Trophoblast cell (in vitro differentiated cells and primary cell): ENCODE data around the gene POLE.

Experiments used
- DNase-seq, 2 donors: peaks; one replicate each; pipeline ENCODE4 v3.0.0-alpha.2; 2016
- H2AFZ ChIP-seq: 2 replicates; pipeline ENCODE4 v1.6.1; 2013; ENCODE audit warnings: low read length, moderate library complexity, mild to moderate bottlenecking; ENCODE audit not compliant: insufficient read depth, poor library complexity
- H2AK5ac ChIP-seq: 2 replicates; pipeline ENCODE4 v1.6.1; 2013; ENCODE audit warnings: mild to moderate bottlenecking, low read length
- H2BK120ac ChIP-seq: 2 replicates; pipeline ENCODE4 v1.6.1; 2013; ENCODE audit warnings: low read length, mild to moderate bottlenecking, moderate library complexity; ENCODE audit not compliant: insufficient read depth, poor library complexity
- H2BK12ac ChIP-seq: 2 replicates; pipeline ENCODE4 v1.6.1; 2013; ENCODE audit warnings: mild to moderate bottlenecking, low read length, moderate library complexity
- H2BK5ac ChIP-seq: 2 replicates; pipeline ENCODE4 v1.6.1; 2013; ENCODE audit warnings: low read length, low read depth, moderate library complexity, mild to moderate bottlenecking; ENCODE audit not compliant: poor library complexity
- H3K14ac ChIP-seq: 2 replicates; pipeline ENCODE4 v1.6.1; 2013; ENCODE audit warnings: mild to moderate bottlenecking, low read length
- H3K18ac ChIP-seq: 2 replicates; pipeline ENCODE4 v1.6.1; 2013; ENCODE audit warnings: mild to moderate bottlenecking, low read length
- H3K23ac ChIP-seq: 2 replicates; pipeline ENCODE4 v1.6.1; 2013; ENCODE audit warnings: low read length
- H3K27ac ChIP-seq: 2 replicates; pipeline ENCODE4 v1.5.1; 2013; ENCODE audit warnings: low read depth, mild to moderate bottlenecking, inconsistent platforms, low read length, moderate library complexity
- H3K27me3 ChIP-seq: 2 replicates; pipeline ENCODE4 v1.6.1; 2013; ENCODE audit warnings: inconsistent platforms, mild to moderate bottlenecking, low read length, moderate library complexity; ENCODE audit not compliant: insufficient read depth
- H3K36me3 ChIP-seq, 2 experiments: 1 replicate in 1 of 2; 2 replicates in 1 of 2; pipeline ENCODE4 v1.6.1; 2013; ENCODE audit warnings: low read length in 2 of 2, mild to moderate bottlenecking in 2 of 2, moderate library complexity in 1 of 2; ENCODE audit not compliant: insufficient read depth in 2 of 2, control insufficient read depth in 1 of 2
- H3K4ac ChIP-seq: 2 replicates; pipeline ENCODE4 v1.6.1; 2013; ENCODE audit warnings: low read depth, mild to moderate bottlenecking, low read length, moderate library complexity
- H3K4me1 ChIP-seq, 2 experiments: 1 replicate in 1 of 2; 2 replicates in 1 of 2; pipeline ENCODE4 v1.6.1; 2013; ENCODE audit warnings: low read length in 2 of 2, mild to moderate bottlenecking in 2 of 2, moderate library complexity in 1 of 2; ENCODE audit not compliant: insufficient read depth in 2 of 2, control insufficient read depth in 1 of 2
- H3K4me2 ChIP-seq: 2 replicates; pipeline ENCODE4 v1.6.1; 2013; ENCODE audit warnings: inconsistent platforms, mild to moderate bottlenecking, low read length, moderate library complexity
- H3K4me3 ChIP-seq: 2 replicates; pipeline ENCODE4 v1.5.1; 2013; ENCODE audit warnings: mild to moderate bottlenecking, low read depth, low read length, inconsistent platforms
- H3K79me1 ChIP-seq: one replicate; pipeline ENCODE4 v1.6.1; 2013; ENCODE audit warnings: low read length
- H3K79me2 ChIP-seq: 2 replicates; pipeline ENCODE4 v1.6.1; 2013; ENCODE audit warnings: low read length, mild to moderate bottlenecking; ENCODE audit not compliant: control insufficient read depth, insufficient read depth, poor library complexity
- H3K9ac ChIP-seq: 2 replicates; pipeline ENCODE4 v1.6.1; 2013; ENCODE audit warnings: mild to moderate bottlenecking, low read length
- H3K9me3 ChIP-seq: 2 replicates; pipeline ENCODE4 v1.6.1; 2013; ENCODE audit warnings: low read depth, mild to moderate bottlenecking, control low read depth, inconsistent platforms, low read length; ENCODE audit not compliant: insufficient read depth
- H4K12ac ChIP-seq: 2 replicates; pipeline ENCODE4 v1.6.1; 2013; ENCODE audit warnings: low read depth, mild to moderate bottlenecking, low read length, moderate library complexity
- H4K8ac ChIP-seq: 2 replicates; pipeline ENCODE4 v1.6.1; 2013; ENCODE audit warnings: low read depth, mild to moderate bottlenecking, low read length, moderate library complexity
- H4K91ac ChIP-seq: one replicate; pipeline ENCODE4 v1.6.1; 2013; ENCODE audit warnings: low read depth, mild to moderate bottlenecking, low read length, moderate library complexity
- WGBS: extraction: QIAGEN DNeasy Blood & Tissue Kit; methylation state at CpG from one replicate; pipeline ENCODE4 v1.1.7; 2013; ENCODE audit warnings: missing lambda C conversion rate; ENCODE audit not compliant: insufficient read length, insufficient coverage; ENCODE audit errors: extremely low coverage; 5-methylcytosine and 5-hydroxymethylcytosine counted together

Gene POLE

DNA sequence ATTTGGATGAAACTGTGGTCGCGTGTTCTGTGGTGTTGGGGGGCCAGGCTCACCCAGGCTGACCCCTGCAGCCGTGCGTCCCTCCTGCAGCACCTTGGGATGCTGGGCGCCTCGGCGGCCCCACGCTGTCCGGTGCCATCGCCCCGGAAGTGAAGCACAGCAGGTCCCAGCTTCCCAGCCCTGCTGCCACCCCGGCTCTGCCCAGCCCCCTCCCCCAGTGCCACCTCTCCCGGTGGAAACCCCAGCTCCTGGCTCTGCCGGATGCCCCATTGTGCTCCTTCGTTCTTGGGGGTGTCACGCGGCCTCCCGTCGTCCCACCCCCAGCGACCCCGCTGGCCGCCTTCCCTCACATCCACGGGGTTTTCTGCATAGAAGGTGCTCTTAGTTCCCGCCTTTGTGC lies 102.0 kb downstream of the POLE start:
- WGBS = no CpG with 5 or more reads among the region's 24 CpGs
- DNase-seq = no peak
- Histone ChIP-seq H4K12ac (no peak overlapping the region), H3K4me2 (no peak overlapping the region), H3K27ac (no peak overlapping the region), H3K9ac (no peak overlapping the region), H3K4me1 (peaks cover 0 to 3% of the 10 kb centered on the region in 2 experiments), H2AFZ (no peak overlapping the region), H3K4ac (no peak overlapping the region), H3K18ac (no peak overlapping the region), H3K36me3 (peaks cover 8 to 9% of the 10 kb centered on the region in 2 experiments), H4K8ac (no peak overlapping the region), H3K4me3 (peak overlapping the region; percentile 21), H3K14ac (no peak overlapping the region), H3K27me3 (peaks cover 33% of the 10 kb centered on the region), H2BK120ac (no peak overlapping the region), H2BK5ac (no peak overlapping the region), H2BK12ac (no peak overlapping the region), H3K9me3 (peaks cover 14% of the 10 kb centered on the region), H2AK5ac (no peak overlapping the region), H3K23ac (no peak overlapping the region), H4K91ac (no peak overlapping the region), H3K79me1 (no peaks in the 10 kb centered on the region), H3K79me2 (no peaks in the 10 kb centered on the region)

DNA sequence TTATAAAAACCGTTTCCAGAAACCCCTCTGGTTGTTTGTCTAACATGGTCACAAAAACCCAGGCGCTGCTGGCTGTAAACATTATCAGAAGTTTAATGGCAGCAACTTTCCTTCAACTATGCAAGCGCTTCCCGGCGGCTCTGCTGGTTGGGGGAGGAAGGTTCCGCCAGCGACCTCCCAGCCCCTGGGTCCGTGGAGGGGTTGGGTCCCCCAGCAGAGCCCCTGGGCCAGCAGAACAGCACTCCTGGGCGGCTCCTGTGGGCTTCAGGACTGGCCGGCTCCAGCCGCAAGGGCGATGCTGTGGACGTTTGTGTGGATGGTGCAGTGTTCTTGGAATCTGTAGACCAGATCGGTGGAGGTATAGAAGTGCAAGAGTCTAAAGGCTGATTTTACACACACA lies 102.7 kb downstream of the POLE start:
- H2AFZ ChIP-seq = no peak overlapping the region
- no peak overlapping the region for H3K4me2 ChIP-seq
- no peak overlapping the region for H2AK5ac ChIP-seq
- no peak overlapping the region for H3K4ac ChIP-seq
- H2BK12ac ChIP-seq = no peak overlapping the region
- H4K8ac ChIP-seq = no peak overlapping the region
- no peak overlapping the region for H3K18ac ChIP-seq
- peaks cover 12% of the 10 kb centered on the region for H3K9me3 ChIP-seq
- no peak overlapping the region for H3K27ac ChIP-seq
- peaks cover 33% of the 10 kb centered on the region for H3K27me3 ChIP-seq
- no peak overlapping the region for H2BK5ac ChIP-seq
- H3K23ac ChIP-seq = no peak overlapping the region
- no peak overlapping the region for H2BK120ac ChIP-seq
- H3K4me3 ChIP-seq = no peak overlapping the region
- H3K36me3 ChIP-seq = peaks cover 9 to 10% of the 10 kb centered on the region in 2 experiments
- DNase-seq = no peak
- H4K12ac ChIP-seq = no peak overlapping the region
- H3K79me2 ChIP-seq = no peaks in the 10 kb centered on the region
- no peak overlapping the region for H4K91ac ChIP-seq
- no peak overlapping the region for H3K14ac ChIP-seq
- no CpG with 5 or more reads among the region's 14 CpGs for WGBS
- peaks cover 0 to 3% of the 10 kb centered on the region in 2 experiments for H3K4me1 ChIP-seq
- no peaks in the 10 kb centered on the region for H3K79me1 ChIP-seq
- H3K9ac ChIP-seq = no peak overlapping the region

- no peak overlapping the region for H3K23ac ChIP-seq
- H2BK12ac ChIP-seq = no peak overlapping the region
- no peak overlapping the region for H3K4me3 ChIP-seq
- no peak overlapping the region for H2AK5ac ChIP-seq
- H3K27ac ChIP-seq = no peak overlapping the region
- peaks cover 31% of the 10 kb centered on the region for H3K27me3 ChIP-seq
- H3K14ac ChIP-seq = no peak overlapping the region
- H4K8ac ChIP-seq = no peak overlapping the region
- peaks cover 7% of the 10 kb centered on the region for H3K9me3 ChIP-seq
- DNase-seq = peak in 1 of 2 donors; percentile 23
- no peak overlapping the region for H3K9ac ChIP-seq
- no peak overlapping the region for H2BK5ac ChIP-seq
- no peak overlapping the region for H3K4ac ChIP-seq
- H3K79me2 ChIP-seq = no peaks in the 10 kb centered on the region
- H3K36me3 ChIP-seq = peaks cover 9 to 13% of the 10 kb centered on the region in 2 experiments
- no peak overlapping the region for H2AFZ ChIP-seq
- no peak overlapping the region for H2BK120ac ChIP-seq
- H3K4me1 ChIP-seq = peaks cover 0 to 3% of the 10 kb centered on the region in 2 experiments
- no peak overlapping the region for H3K4me2 ChIP-seq
- H4K91ac ChIP-seq = no peak overlapping the region
- no peak overlapping the region for H3K18ac ChIP-seq
- no peak overlapping the region for H4K12ac ChIP-seq
- no peaks in the 10 kb centered on the region for H3K79me1 ChIP-seq
- no CpG with 5 or more reads among the region's 29 CpGs for WGBS
Measured at GRCh38 chr12:132583736-132584135, 103.4 kb downstream of the POLE start.

DNA sequence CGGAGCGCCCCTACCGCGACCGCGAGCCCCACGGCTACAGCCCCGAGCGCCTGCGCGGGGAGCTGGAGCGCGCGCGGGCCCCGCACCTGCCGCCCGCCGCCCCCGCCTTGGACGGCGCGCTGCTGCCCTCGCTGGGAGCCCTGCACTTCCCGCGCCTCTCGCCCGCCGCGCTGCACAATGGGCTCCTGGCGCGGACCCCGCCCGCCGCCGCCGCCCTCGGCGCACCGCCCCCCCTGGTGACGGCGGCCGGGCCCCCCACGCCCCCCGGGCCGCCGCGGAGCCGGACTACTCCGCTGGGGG lies 103.8 kb downstream of the POLE start:
- H2BK120ac ChIP-seq = no peak overlapping the region
- H3K9ac ChIP-seq = no peak overlapping the region
- H2BK5ac ChIP-seq = no peak overlapping the region
- peaks cover 28% of the 10 kb centered on the region for H3K27me3 ChIP-seq
- H3K4ac ChIP-seq = no peak overlapping the region
- H2AFZ ChIP-seq = no peak overlapping the region
- WGBS = no CpG with 5 or more reads among the region's 50 CpGs
- no peak overlapping the region for H4K12ac ChIP-seq
- no peak overlapping the region for H4K8ac ChIP-seq
- H3K79me1 ChIP-seq = no peaks in the 10 kb centered on the region
- peaks cover 0 to 3% of the 10 kb centered on the region in 2 experiments for H3K4me1 ChIP-seq
- no peak overlapping the region for H3K27ac ChIP-seq
- H2BK12ac ChIP-seq = no peak overlapping the region
- H3K4me2 ChIP-seq = no peak overlapping the region
- H3K9me3 ChIP-seq = peaks cover 7% of the 10 kb centered on the region
- no peak overlapping the region for H4K91ac ChIP-seq
- no peak overlapping the region for H2AK5ac ChIP-seq
- no peak for DNase-seq
- H3K79me2 ChIP-seq = no peaks in the 10 kb centered on the region
- no peak overlapping the region for H3K23ac ChIP-seq
- no peak overlapping the region for H3K4me3 ChIP-seq
- no peak overlapping the region for H3K18ac ChIP-seq
- peaks cover 9 to 16% of the 10 kb centered on the region in 2 experiments for H3K36me3 ChIP-seq
- no peak overlapping the region for H3K14ac ChIP-seq
